ENCODE measurements around the gene C1GALT1C1.

C1GALT1C1 gene

GRCh38 chrX:120585702-120586101 lies 44.2 kb downstream of the C1GALT1C1 start:
- H3K4me3 ChIP-seq (replicated peaks; ENCODE audit: low read depth, low read length): no peak overlapping the region
- no peak for DNase-seq (ENCODE audit: low read depth)
- no peak for TF ChIP-seq CTCF (IDR thresholded peaks at IDR 0.05; ENCODE audit: low read length, missing control alignments)

All from fibroblast of pulmonary artery (primary cell).